Measurements from ENCODE around the gene EMD. TPM values are rescaled to one million over a fixed set of nuclear protein-coding genes. Genes with fewer than 3 reads are reported as not detected.

The EMD gene
- total and polyA plus RNA-seq, 2 of the 13 experiments (the other 11 are each of a cell fraction or from before 2014, with no cell fraction given): 14.5 to 14.9 TPM

- no peak; the same call in 1 of the 2 replicates for TF ChIP-seq ARNTL (CRISPR knock-in tag; IDR thresholded peaks at IDR 0.05)
- 0 out of 2 replicates have a peak, but pooled peaks have one; percentile 40 for TF ChIP-seq ZNF879 (CRISPR knock-in tag; IDR thresholded peaks at IDR 0.05)
- no peak for TF ChIP-seq ATM (IDR thresholded peaks at IDR 0.05; ENCODE audit: borderline replicate concordance)
- TF ChIP-seq THRA (CRISPR knock-in tag; IDR thresholded peaks at IDR 0.05; ENCODE audit: borderline replicate concordance): 0 out of 2 replicates have a peak, but pooled peaks have one; percentile 47
- no peak for TF ChIP-seq ZIK1 (CRISPR knock-in tag; IDR thresholded peaks at IDR 0.05; ENCODE audit: borderline replicate concordance, low read depth)
- TF ChIP-seq SALL1 (CRISPR knock-in tag; IDR thresholded peaks at IDR 0.05): peak; percentile 37; the same call in 1 of the 2 replicates
- TF ChIP-seq ZNF337 (CRISPR knock-in tag; IDR thresholded peaks at IDR 0.05; ENCODE audit: borderline replicate concordance, low read depth): no peak
- peak; percentile 33; the same call in 1 of the 2 replicates for TF ChIP-seq ZMYM4 (CRISPR knock-in tag; IDR thresholded peaks at IDR 0.05)
- TF ChIP-seq MXD3 (CRISPR knock-in tag; IDR thresholded peaks at IDR 0.05): no peak
- TF ChIP-seq ZNF607 (CRISPR knock-in tag; IDR thresholded peaks at IDR 0.05; ENCODE audit: borderline replicate concordance): no peak; the same call in 1 of the 2 replicates
- TF ChIP-seq ARID2 (CRISPR knock-in tag; IDR thresholded peaks at IDR 0.05; ENCODE audit: borderline replicate concordance): no peak
- TF ChIP-seq CBFB (CRISPR knock-in tag; IDR thresholded peaks at IDR 0.05): no peak
- peak; percentile 60; the same call in 1 of the 2 replicates for TF ChIP-seq KLF9 (CRISPR knock-in tag; IDR thresholded peaks at IDR 0.05; ENCODE audit: low read depth)
- TF ChIP-seq ZNF44 (CRISPR knock-in tag; IDR thresholded peaks at IDR 0.05): no peak
- TF ChIP-seq CREB1 (IDR thresholded peaks at IDR 0.05): peak; percentile 86
- peak; percentile 90 for TF ChIP-seq CREB1 (CRISPR knock-in tag; IDR thresholded peaks at IDR 0.05)
- no peak for TF ChIP-seq NFE2 (CRISPR knock-in tag; IDR thresholded peaks at IDR 0.05)
- TF ChIP-seq PAF1 (CRISPR knock-in tag; IDR thresholded peaks at IDR 0.05): no peak
- no peak for TF ChIP-seq HOXA5 (CRISPR knock-in tag; IDR thresholded peaks at IDR 0.05)
- TF ChIP-seq ZNF275 (CRISPR knock-in tag; IDR thresholded peaks at IDR 0.05; ENCODE audit: borderline replicate concordance): no peak
- TF ChIP-seq NFKBIZ (CRISPR knock-in tag; IDR thresholded peaks at IDR 0.05): no peak
- peak; percentile 74; the same call in 1 of the 2 replicates for TF ChIP-seq ZFP91 (CRISPR knock-in tag; IDR thresholded peaks at IDR 0.05; ENCODE audit: borderline replicate concordance)
- TF ChIP-seq KLF13 (CRISPR knock-in tag; IDR thresholded peaks at IDR 0.05): no peak
- peak; percentile 87 for TF ChIP-seq ZSCAN9 (CRISPR knock-in tag; IDR thresholded peaks at IDR 0.05; ENCODE audit: borderline replicate concordance)
- TF ChIP-seq ZNF563 (CRISPR knock-in tag; IDR thresholded peaks at IDR 0.05): no peak
- TF ChIP-seq ZNF326 (CRISPR knock-in tag; IDR thresholded peaks at IDR 0.05; ENCODE audit: borderline replicate concordance): no peak
- TF ChIP-seq ZNF121 (CRISPR knock-in tag; IDR thresholded peaks at IDR 0.05): 0 out of 2 replicates have a peak, but pooled peaks have one; percentile 5
- 0 out of 2 replicates have a peak, but pooled peaks have one; percentile 19 for TF ChIP-seq BHLHE40 (IDR thresholded peaks at IDR 0.05; ENCODE audit: low read length)
Measured at GRCh38 chrX:154397888-154398667, 19.0 kb downstream of the EMD start, which contains the start of gene RPL10 (continued).
